ENCODE data around the gene GIMAP7. TPM values are rescaled to one million over a fixed set of nuclear protein-coding genes. Genes with fewer than 3 reads are reported as not detected.
"Not testable (repeated sequence)": the region's sequence is repeated elsewhere in the genome, so short reads cannot be mapped to it uniquely, and the experiment has no call there.

The GIMAP7 gene
- total RNA-seq, 4 donors from 2014 or later: 1.00 to 11.9 (median 6.1) TPM

- no peak overlapping the region for H3K4me3 ChIP-seq
- intact Hi-C loops (cut with DNase I; ENCODE audit: low total_unique reads) (no loop called here), in situ Hi-C loops (cut with MboI; ENCODE audit: low pct_ligation_motif_present in 1 of 4, low pct_unique_long_range_greater_than_20kb in 1 of 4, low sequenced_read_pairs in 3 of 4) (no loop called here)
- H3K36me3 ChIP-seq: no peaks in the 10 kb centered on the region
- H3K9me3 ChIP-seq: no peaks in the 10 kb centered on the region
- H3K27me3 ChIP-seq: no peaks in the 10 kb centered on the region
- TF ChIP-seq POLR2A (IDR thresholded peaks at IDR 0.05) (no peak), CTCF (IDR thresholded peaks at IDR 0.05) (no peak), EP300 (IDR thresholded peaks at IDR 0.05; ENCODE audit: low read depth) (no peak), POLR2AphosphoS5 (IDR thresholded peaks at IDR 0.05) (no peak)
- 88 to 91% methylated on average over 21 to 25 of the region's 25 CpGs for WGBS, 2 donors (ENCODE audit: low coverage in 1 of 2)
- H3K27ac ChIP-seq: no peak overlapping the region
- H3K4me1 ChIP-seq: no peaks in the 10 kb centered on the region
- no peak for DNase-seq
Measured at GRCh38 chr7:150476819-150477631, 37.6 kb upstream of the GIMAP7 start.

GRCh38 chr7:150479023-150479716, 35.5 kb upstream of the GIMAP7 start:
- peak overlapping the region; percentile 10 to 68 (median 52) for H3K27ac ChIP-seq

GRCh38 chr7:150481186-150481920, 33.3 kb upstream of the GIMAP7 start:
- H3K36me3 ChIP-seq: no peaks in the 10 kb centered on the region
- peak overlapping the region; percentile 58 to 68 (median 64) for H3K27ac ChIP-seq
- 63 to 74% methylated on average over 6 to 9 of the region's 9 CpGs for WGBS, 2 donors (ENCODE audit: low coverage in 1 of 2)
- H3K4me1 ChIP-seq: no peaks in the 10 kb centered on the region
- H3K9me3 ChIP-seq: no peaks in the 10 kb centered on the region
- intact Hi-C loops (cut with DNase I; ENCODE audit: low total_unique reads) (no loop called here), in situ Hi-C loops (cut with MboI; ENCODE audit: low pct_ligation_motif_present in 1 of 4, low pct_unique_long_range_greater_than_20kb in 1 of 4, low sequenced_read_pairs in 3 of 4) (no loop called here)
- TF ChIP-seq CTCF (IDR thresholded peaks at IDR 0.05) (no peak), EP300 (IDR thresholded peaks at IDR 0.05; ENCODE audit: low read depth) (no peak), POLR2AphosphoS5 (IDR thresholded peaks at IDR 0.05) (peak in 2 of 3 donors; percentile 36 to 40), POLR2A (IDR thresholded peaks at IDR 0.05) (peak; percentile 47)
- H3K4me3 ChIP-seq: no peak overlapping the region
- no peaks in the 10 kb centered on the region for H3K27me3 ChIP-seq
- no peak for DNase-seq

More at GRCh38 chr7:150479023-150479716, 35.5 kb upstream of the GIMAP7 start:
- intact Hi-C loops (cut with DNase I; ENCODE audit: low total_unique reads) (no loop called here), in situ Hi-C loops (cut with MboI; ENCODE audit: low pct_ligation_motif_present in 1 of 4, low pct_unique_long_range_greater_than_20kb in 1 of 4, low sequenced_read_pairs in 3 of 4) (no loop called here)
- no peak for DNase-seq
- H3K4me1 ChIP-seq: no peaks in the 10 kb centered on the region
- no peaks in the 10 kb centered on the region for H3K9me3 ChIP-seq
- no peaks in the 10 kb centered on the region for H3K27me3 ChIP-seq
- WGBS, 2 donors (ENCODE audit: low coverage in 1 of 2): 61 to 68% methylated on average over 3 of the region's 3 CpGs
- no peak for TF ChIP-seq EP300 (IDR thresholded peaks at IDR 0.05; ENCODE audit: low read depth)
- no peak overlapping the region for H3K4me3 ChIP-seq
- H3K36me3 ChIP-seq: no peaks in the 10 kb centered on the region

- H3K27me3 ChIP-seq: no peaks in the 10 kb centered on the region
- no peak overlapping the region for H3K4me3 ChIP-seq
- H3K9me3 ChIP-seq: no peaks in the 10 kb centered on the region
- TF ChIP-seq POLR2AphosphoS5 (IDR thresholded peaks at IDR 0.05) (no peak), POLR2A (IDR thresholded peaks at IDR 0.05) (no peak), CTCF (IDR thresholded peaks at IDR 0.05) (no peak), EP300 (IDR thresholded peaks at IDR 0.05; ENCODE audit: low read depth) (no peak)
- intact Hi-C loops (cut with DNase I; ENCODE audit: low total_unique reads): no loop called here
- peak overlapping the region; percentile 56 to 68 (median 62) for H3K27ac ChIP-seq
- DNase-seq: no peak
- in situ Hi-C loops (cut with MboI; ENCODE audit: low pct_ligation_motif_present in 1 of 4, low pct_unique_long_range_greater_than_20kb in 1 of 4, low sequenced_read_pairs in 3 of 4): no loop called here
- no peaks in the 10 kb centered on the region for H3K36me3 ChIP-seq
- H3K4me1 ChIP-seq: no peaks in the 10 kb centered on the region
- WGBS, 2 donors (ENCODE audit: low coverage in 1 of 2): 66 to 73% methylated on average over 4 of the region's 4 CpGs
Measured at GRCh38 chr7:150481922-150482321, 32.8 kb upstream of the GIMAP7 start.

GRCh38 chr7:150483514-150483913, 31.2 kb upstream of the GIMAP7 start:
- H3K27ac ChIP-seq: peak overlapping the region; percentile 43 to 58 (median 56)
- DNase-seq; H3K27me3 ChIP-seq; H3K36me3 ChIP-seq; H3K4me3 ChIP-seq; intact Hi-C loops (cut with DNase I; ENCODE audit: low total_unique reads); H3K9me3 ChIP-seq; H3K4me1 ChIP-seq; in situ Hi-C loops (cut with MboI; ENCODE audit: low pct_ligation_motif_present in 1 of 4, low pct_unique_long_range_greater_than_20kb in 1 of 4, low sequenced_read_pairs in 3 of 4): not testable (repeated sequence)
- 31 to 38% methylated on average over 2 of the region's 2 CpGs for WGBS, 2 donors (ENCODE audit: low coverage in 1 of 2)

- H3K9me3 ChIP-seq; H3K4me1 ChIP-seq; H3K4me3 ChIP-seq; in situ Hi-C loops (cut with MboI; ENCODE audit: low pct_ligation_motif_present in 1 of 4, low pct_unique_long_range_greater_than_20kb in 1 of 4, low sequenced_read_pairs in 3 of 4); H3K36me3 ChIP-seq; intact Hi-C loops (cut with DNase I; ENCODE audit: low total_unique reads); H3K27me3 ChIP-seq; DNase-seq: not testable (repeated sequence)
- H3K27ac ChIP-seq: peak overlapping the region; percentile 43 to 58 (median 56)
- 50 to 61% methylated on average over 1 to 3 of the region's 3 CpGs for WGBS, 2 donors (ENCODE audit: low coverage in 1 of 2)
Measured at GRCh38 chr7:150484071-150484470, 30.6 kb upstream of the GIMAP7 start.
